Activated naive CD4-positive, alpha-beta T cell treated with anti-CD3 and anti-CD28 coated beads, Interleukin-2, amount 50 U/mL, for 24 hours (primary cell): ENCODE data around the gene CAPN7.
A peak's percentile ranks its signal among the peaks of the same experiment; 100 is the strongest.

Experiments used
- H3K27ac Mint-ChIP-seq: one replicate; pipeline ENCODE4 v1.8.0; 2021; ENCODE audit warnings: mild to moderate bottlenecking, mixed read lengths
- H3K27me3 Mint-ChIP-seq: one replicate; pipeline ENCODE4 v1.8.0; 2021; ENCODE audit warnings: mixed read lengths
- H3K36me3 Mint-ChIP-seq: one replicate; pipeline ENCODE4 v1.8.0; 2021; ENCODE audit warnings: mixed read lengths
- H3K4me1 Mint-ChIP-seq: one replicate; pipeline ENCODE4 v1.8.0; 2021; ENCODE audit warnings: mixed read lengths
- H3K4me3 Mint-ChIP-seq: one replicate; pipeline ENCODE4 v1.8.0; 2021; ENCODE audit warnings: mild to moderate bottlenecking, mixed read lengths
- H3K9me3 Mint-ChIP-seq: one replicate; pipeline ENCODE4 v1.8.0; 2021; ENCODE audit warnings: mixed read lengths

The CAPN7 gene

GRCh38 chr3:15289661-15290060 is 83.6 kb downstream of the CAPN7 start:
- H3K4me1 Mint-ChIP-seq: peaks cover 82% of the 10 kb centered on the region
- no peaks in the 10 kb centered on the region for H3K27me3 Mint-ChIP-seq
- peaks cover 3% of the 10 kb centered on the region for H3K36me3 Mint-ChIP-seq
- no peaks in the 10 kb centered on the region for H3K9me3 Mint-ChIP-seq
- peak overlapping the region; percentile 82 for H3K27ac Mint-ChIP-seq
- H3K4me3 Mint-ChIP-seq: peak overlapping the region; percentile 51

- no peak overlapping the region for H3K4me3 Mint-ChIP-seq
- peaks cover 84% of the 10 kb centered on the region for H3K4me1 Mint-ChIP-seq
- peaks cover 5% of the 10 kb centered on the region for H3K36me3 Mint-ChIP-seq
- no peaks in the 10 kb centered on the region for H3K27me3 Mint-ChIP-seq
- peak overlapping the region; percentile 52 for H3K27ac Mint-ChIP-seq
- no peaks in the 10 kb centered on the region for H3K9me3 Mint-ChIP-seq
These were observed 84.7 kb downstream of the CAPN7 start for GRCh38 chr3:15290736-15291135.

GRCh38 chr3:15291589-15292541 is 85.8 kb downstream of the CAPN7 start:
- no peaks in the 10 kb centered on the region for H3K27me3 Mint-ChIP-seq
- peak overlapping the region; percentile 64 for H3K4me3 Mint-ChIP-seq
- peaks cover 82% of the 10 kb centered on the region for H3K4me1 Mint-ChIP-seq
- H3K36me3 Mint-ChIP-seq: peaks cover 3% of the 10 kb centered on the region
- peak overlapping the region; percentile 73 for H3K27ac Mint-ChIP-seq
- no peaks in the 10 kb centered on the region for H3K9me3 Mint-ChIP-seq

- Mint-ChIP-seq H3K36me3 (peaks cover 6% of the 10 kb centered on the region), H3K4me3 (no peak overlapping the region), H3K9me3 (no peaks in the 10 kb centered on the region), H3K27me3 (no peaks in the 10 kb centered on the region), H3K27ac (peak overlapping the region; percentile 30), H3K4me1 (peaks cover 86% of the 10 kb centered on the region)
These were observed 86.9 kb downstream of the CAPN7 start for GRCh38 chr3:15292765-15293522.

- Mint-ChIP-seq H3K4me1 (peaks cover 83% of the 10 kb centered on the region), H3K4me3 (no peak overlapping the region), H3K27ac (no peak overlapping the region), H3K9me3 (no peaks in the 10 kb centered on the region), H3K36me3 (peaks cover 11% of the 10 kb centered on the region), H3K27me3 (no peaks in the 10 kb centered on the region)
These were observed 88.9 kb downstream of the CAPN7 start for GRCh38 chr3:15294929-15295328.

GRCh38 chr3:15295506-15295905 is 89.5 kb downstream of the CAPN7 start:
- H3K27ac Mint-ChIP-seq: peak overlapping the region; percentile 6
- no peak overlapping the region for H3K4me3 Mint-ChIP-seq
- H3K9me3 Mint-ChIP-seq: no peaks in the 10 kb centered on the region
- H3K36me3 Mint-ChIP-seq: peaks cover 12% of the 10 kb centered on the region
- H3K27me3 Mint-ChIP-seq: no peaks in the 10 kb centered on the region
- peaks cover 85% of the 10 kb centered on the region for H3K4me1 Mint-ChIP-seq

- H3K9me3 Mint-ChIP-seq: no peaks in the 10 kb centered on the region
- H3K27me3 Mint-ChIP-seq: no peaks in the 10 kb centered on the region
- no peak overlapping the region for H3K4me3 Mint-ChIP-seq
- H3K27ac Mint-ChIP-seq: no peak overlapping the region
- H3K4me1 Mint-ChIP-seq: peaks cover 76% of the 10 kb centered on the region
- peaks cover 20% of the 10 kb centered on the region for H3K36me3 Mint-ChIP-seq
These were observed 91.7 kb downstream of the CAPN7 start for GRCh38 chr3:15297608-15298350.

- H3K27me3 Mint-ChIP-seq: no peaks in the 10 kb centered on the region
- no peaks in the 10 kb centered on the region for H3K9me3 Mint-ChIP-seq
- H3K4me3 Mint-ChIP-seq: peak overlapping the region; percentile 11
- peaks cover 26% of the 10 kb centered on the region for H3K36me3 Mint-ChIP-seq
- H3K27ac Mint-ChIP-seq: no peak overlapping the region
- peaks cover 76% of the 10 kb centered on the region for H3K4me1 Mint-ChIP-seq
These were observed 92.5 kb downstream of the CAPN7 start for GRCh38 chr3:15298504-15298903.

- peaks cover 77% of the 10 kb centered on the region for H3K4me1 Mint-ChIP-seq
- no peaks in the 10 kb centered on the region for H3K9me3 Mint-ChIP-seq
- no peak overlapping the region for H3K27ac Mint-ChIP-seq
- H3K4me3 Mint-ChIP-seq: no peak overlapping the region
- H3K36me3 Mint-ChIP-seq: peaks cover 26% of the 10 kb centered on the region
- H3K27me3 Mint-ChIP-seq: no peaks in the 10 kb centered on the region
These were observed 93.0 kb downstream of the CAPN7 start for GRCh38 chr3:15299036-15299435.

- Mint-ChIP-seq H3K9me3 (no peaks in the 10 kb centered on the region), H3K4me1 (peaks cover 75% of the 10 kb centered on the region), H3K36me3 (peaks cover 25% of the 10 kb centered on the region), H3K27ac (no peak overlapping the region), H3K4me3 (no peak overlapping the region), H3K27me3 (no peaks in the 10 kb centered on the region)
These were observed 94.5 kb downstream of the CAPN7 start for GRCh38 chr3:15300323-15301078.

- peaks cover 28% of the 10 kb centered on the region for H3K36me3 Mint-ChIP-seq
- H3K27ac Mint-ChIP-seq: no peak overlapping the region
- no peak overlapping the region for H3K4me3 Mint-ChIP-seq
- no peaks in the 10 kb centered on the region for H3K27me3 Mint-ChIP-seq
- no peaks in the 10 kb centered on the region for H3K9me3 Mint-ChIP-seq
- H3K4me1 Mint-ChIP-seq: peaks cover 72% of the 10 kb centered on the region
These were observed 95.7 kb downstream of the CAPN7 start for GRCh38 chr3:15301761-15302160.
